ENCODE results near the gene PCDH12.

DNA sequence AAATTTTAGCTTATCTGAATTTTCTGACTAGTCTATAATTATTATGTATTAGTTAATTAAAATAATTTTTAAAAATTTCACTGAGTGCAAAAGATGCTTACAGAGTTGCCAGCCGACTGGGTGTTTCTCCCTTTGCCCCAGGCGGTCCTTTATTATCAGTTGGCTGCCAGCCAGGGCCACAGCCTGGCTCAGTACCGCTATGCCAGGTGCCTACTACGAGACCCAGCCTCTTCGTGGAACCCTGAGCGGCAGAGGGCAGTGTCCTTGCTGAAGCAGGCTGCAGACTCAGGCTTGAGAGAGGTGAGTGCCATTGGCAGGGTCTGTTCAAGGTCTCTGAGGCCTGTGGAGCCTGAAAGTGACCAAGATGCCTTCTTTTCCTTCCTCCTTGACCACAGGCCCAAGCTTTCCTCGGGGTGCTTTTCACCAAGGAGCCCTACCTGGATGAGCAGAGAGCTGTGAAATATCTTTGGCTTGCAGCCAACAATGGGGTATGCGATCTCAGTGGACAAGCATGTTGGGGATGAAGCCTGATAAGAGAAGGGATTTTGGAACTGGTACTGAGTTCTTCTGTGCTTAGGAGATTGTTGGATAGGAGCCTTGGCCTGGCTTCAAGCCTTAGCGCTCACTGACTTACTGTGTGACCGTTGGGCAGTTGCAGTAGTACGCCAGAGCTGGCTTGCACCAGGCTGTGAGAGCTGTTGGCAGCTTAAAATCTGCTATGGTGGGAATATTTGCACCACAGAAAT lies 23.7 kb downstream of the PCDH12 start:
- no peak for TF ChIP-seq CTCF (IDR thresholded peaks at IDR 0.05; ENCODE audit: poor library complexity)
- no peak for TF ChIP-seq EZH2 (IDR thresholded peaks at IDR 0.05; ENCODE audit: borderline replicate concordance)
- TF ChIP-seq EZH2phosphoT487 (IDR thresholded peaks at IDR 0.05; ENCODE audit: low read depth, severe bottlenecking, unreplicated experiment) = no peak

All from hepatocyte (in vitro differentiated cells).